NCI-H1930 (cell line): ENCODE measurements around the gene ACP4.
A peak's percentile ranks its signal among the peaks of the same experiment; 100 is the strongest.
"Not testable (repeated sequence)": the region's sequence is repeated elsewhere in the genome, so short reads cannot be mapped to it uniquely, and the experiment has no call there.

Experiments used
- DNase-seq, 2 experiments: peaks; one replicate each; lab custom pipeline; 2025; lab: John Stamatoyannopoulos, UW

The ACP4 gene

DNA sequence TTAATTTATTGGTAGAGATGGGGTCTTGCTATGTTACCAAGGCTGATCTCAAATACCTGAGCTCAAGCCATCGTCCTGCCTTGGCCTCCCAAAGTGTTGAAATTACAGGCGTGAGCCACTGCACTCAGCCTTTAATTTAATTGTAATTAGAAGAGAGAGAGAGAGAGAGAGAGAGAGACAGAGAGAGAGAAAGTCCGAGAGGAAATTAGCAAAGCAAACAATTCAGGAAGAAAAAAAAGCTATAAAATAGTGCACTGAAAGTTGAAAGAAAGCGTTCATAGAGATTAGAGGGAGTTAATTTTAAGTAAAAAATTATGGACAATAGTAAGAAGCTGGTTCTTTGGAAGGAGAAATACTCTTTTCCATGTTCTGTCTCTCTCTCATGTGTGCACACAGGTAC, 13.0 kb upstream of the ACP4 start:
- no peak for DNase-seq

DNA sequence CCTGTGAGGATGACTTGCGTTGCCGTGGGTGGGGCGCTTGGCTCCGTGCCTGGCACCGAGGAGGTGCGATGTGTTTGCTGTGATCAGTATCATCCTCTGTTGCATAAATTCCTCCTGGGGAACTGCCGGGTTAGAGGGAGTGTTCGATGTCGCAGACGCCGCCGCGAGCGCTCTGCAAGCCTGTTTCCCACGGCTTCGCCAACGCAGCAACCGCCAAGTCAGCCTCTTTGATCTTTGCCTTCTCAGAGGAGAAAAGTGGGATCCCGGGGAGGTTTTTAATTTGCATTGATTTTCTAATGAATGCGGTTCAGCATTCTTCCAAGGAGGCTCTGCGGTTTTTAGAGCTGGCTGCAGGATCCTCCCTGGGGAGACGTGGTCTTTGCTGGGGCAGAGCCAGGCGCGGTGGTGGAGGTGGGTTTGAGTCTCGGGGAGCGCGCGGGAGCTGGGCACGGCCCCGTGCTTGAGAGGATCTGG, 12.3 kb upstream of the ACP4 start:
- DNase-seq, result peak; percentile 22 to 33

DNA sequence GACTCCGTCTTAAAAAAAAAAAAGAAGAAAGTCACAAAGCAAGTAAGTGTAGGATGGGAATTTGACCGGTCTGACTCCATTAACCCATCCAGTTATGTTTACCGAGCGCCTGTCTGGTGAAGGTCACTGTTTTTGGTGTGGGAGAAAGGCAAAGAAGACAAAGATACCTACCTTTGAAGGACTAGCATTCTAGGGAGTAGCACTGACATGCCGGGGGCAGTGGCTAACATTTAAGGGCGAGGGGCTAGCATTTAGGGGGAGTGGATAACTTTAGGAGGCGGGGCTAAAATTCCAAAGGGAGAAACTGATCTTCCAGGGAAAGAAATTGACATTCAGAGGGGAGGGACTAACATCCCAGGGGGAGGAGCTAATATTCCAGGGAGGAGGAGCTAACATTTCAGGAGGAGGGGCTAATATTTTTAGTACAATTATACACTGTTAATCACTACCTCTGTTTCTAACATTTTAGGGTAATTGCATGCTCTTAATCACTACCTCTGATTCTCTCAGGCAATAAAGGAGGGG, 11.2 kb upstream of the ACP4 start:
- no peak for DNase-seq

DNA sequence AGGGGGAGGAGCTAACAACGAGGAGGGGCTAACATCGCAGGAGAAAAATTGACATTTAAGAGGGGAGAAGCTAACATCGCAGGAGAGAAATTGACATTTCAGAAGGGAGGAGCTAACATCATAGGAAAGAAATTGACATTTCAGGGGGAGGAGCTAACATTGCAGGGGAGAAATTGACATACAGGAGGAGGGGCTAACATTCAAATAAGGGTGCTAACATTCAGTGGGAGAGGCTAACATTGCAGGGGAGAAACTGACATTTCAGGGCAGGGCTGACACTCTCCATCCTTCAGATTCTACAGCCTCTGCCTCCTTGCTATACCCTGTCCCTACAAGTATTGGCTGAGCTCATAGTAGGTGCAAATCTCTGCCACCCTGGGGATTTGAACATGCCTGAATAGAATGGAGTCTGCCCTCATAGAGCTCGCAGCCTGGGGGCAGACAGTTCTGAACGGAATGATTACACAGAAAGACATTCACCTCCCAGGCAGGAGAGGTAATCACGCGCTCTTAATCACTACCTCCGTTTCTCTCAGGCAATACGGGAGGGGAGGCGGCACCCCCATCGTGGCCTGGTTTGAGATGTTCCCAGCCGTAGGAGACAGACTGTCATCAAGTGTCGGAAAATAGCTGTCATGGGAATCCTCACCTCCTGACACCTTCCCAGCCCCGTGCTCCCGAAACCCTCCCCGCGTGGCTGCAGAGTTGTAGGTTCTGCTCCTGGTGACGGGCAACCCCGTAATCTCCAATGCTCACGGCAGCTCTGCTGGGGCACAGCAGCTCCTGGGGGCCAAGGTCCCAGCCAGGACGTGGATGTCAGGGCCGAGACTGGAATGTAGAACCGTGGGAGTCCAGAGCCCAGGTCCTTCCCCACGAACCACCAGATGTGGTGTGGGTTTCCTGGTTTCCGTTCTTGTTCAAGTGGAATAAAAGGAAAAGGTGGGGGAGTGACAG, 10.4 kb upstream of the ACP4 start:
- no peak for DNase-seq

DNA sequence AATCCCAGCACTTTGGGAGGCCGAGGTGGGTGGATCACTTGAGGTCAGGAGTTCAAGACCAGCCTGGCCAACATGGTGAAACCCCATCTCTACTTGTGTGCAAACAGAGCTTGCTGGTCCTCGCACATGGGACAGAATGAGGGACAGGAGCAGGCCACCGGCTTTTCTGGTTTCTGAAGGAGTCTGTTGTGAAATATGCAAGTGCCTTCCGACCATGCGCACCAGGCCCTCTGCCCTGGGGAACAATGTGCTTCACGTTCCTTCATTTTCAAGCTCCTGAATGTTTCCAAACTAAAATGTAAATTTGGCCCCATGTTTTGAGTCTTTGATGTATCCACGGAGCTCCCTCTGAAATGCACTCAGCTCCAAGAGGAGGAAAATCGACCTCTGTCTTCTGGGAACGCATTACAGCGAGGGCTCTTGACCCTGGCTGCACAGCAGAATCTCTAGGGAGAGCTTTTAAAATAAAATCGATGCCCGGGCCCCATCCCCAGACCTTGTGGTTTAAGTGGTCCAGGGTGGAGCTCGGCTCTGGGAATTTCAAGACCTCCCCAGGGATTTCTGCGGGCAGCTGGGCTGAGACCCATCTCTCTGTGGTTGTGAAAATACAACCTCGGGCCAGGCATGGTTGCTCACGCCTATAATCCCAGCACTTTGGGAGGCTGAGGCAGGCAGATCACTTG, 9.3 kb upstream of the ACP4 start:
- no peak for DNase-seq

DNA sequence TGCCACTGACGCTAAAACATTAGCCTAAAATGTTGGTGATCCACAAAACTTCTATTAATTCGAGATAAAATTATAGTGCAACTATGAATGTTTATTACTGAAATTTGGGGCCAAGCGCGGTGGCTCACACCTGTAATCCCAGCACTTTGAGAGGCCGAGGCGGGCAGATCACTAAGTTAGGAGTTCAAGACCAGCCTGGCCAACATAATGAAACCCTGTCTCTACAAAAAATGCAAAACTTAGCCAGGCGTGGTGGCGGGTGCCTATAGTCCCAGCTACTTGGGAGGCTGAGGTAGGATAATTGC, 6.4 kb upstream of the ACP4 start:
- DNase-seq, result not testable (repeated sequence)

DNA sequence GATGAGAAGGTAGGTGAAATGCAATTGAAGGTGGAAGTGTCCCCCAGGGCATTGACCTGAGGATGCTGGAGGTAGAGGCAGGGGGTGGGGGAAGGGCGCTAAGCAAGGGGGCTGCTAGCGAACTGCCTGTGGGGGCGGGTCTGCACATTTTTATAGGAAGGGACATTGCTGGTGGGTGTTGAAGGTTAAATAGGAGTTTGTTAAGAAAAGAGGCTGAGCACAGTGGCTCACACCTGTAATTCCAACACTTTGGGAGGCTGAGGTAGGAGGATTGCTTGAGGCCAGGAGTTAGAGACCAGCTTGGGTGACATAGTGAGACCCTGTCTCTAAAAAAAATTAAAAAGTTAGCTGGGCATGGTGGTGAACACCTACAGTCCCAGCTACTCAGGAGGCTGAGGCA, 5.5 kb upstream of the ACP4 start:
- DNase-seq, result no peak

DNA sequence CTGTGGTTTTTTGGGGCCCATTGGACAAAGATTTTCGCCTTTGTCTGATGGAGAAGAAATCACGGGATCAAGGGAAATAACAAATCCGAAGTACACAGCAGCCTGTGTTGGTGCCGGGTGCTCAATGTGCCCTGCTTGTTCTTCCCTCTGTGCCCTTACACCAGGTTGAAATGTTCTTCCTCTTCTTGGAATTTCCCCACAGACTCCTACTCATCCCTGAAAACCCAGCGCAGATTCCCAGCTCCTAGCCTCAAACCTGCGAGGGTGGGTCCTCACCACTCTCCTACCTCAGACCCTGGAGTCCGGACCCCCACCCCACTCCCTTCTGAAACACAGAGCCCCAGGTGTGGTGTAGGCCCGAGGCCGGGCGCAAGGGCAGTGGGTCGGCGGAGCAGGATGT, 4.9 kb upstream of the ACP4 start:
- DNase-seq, result no peak

DNA sequence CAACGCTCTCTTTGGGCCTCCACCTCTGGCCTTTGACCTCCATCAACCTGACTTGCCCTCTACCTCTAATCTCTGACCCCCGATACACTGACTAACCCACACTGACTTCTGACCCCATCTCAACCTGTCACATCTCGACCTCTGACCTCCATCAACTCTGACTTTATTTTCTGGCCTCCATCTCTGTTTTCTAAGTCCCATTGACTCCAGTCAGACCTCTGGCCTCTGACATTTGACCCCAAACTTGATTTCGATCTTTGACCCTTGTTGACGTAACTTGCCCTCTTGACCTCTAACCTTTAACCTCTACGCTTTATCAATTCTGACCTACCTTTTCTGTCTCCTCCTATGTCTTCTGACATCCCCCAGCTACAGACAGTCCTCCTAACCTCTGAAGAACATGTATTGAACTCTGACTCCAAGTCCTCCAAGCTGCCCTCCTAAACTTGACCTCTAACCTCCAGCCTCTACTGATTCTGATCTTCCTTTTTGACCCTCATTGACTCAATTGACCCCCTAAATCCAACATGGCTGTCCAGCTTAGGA, 780 bp downstream of the ACP4 start:
- DNase-seq, result no peak

DNA sequence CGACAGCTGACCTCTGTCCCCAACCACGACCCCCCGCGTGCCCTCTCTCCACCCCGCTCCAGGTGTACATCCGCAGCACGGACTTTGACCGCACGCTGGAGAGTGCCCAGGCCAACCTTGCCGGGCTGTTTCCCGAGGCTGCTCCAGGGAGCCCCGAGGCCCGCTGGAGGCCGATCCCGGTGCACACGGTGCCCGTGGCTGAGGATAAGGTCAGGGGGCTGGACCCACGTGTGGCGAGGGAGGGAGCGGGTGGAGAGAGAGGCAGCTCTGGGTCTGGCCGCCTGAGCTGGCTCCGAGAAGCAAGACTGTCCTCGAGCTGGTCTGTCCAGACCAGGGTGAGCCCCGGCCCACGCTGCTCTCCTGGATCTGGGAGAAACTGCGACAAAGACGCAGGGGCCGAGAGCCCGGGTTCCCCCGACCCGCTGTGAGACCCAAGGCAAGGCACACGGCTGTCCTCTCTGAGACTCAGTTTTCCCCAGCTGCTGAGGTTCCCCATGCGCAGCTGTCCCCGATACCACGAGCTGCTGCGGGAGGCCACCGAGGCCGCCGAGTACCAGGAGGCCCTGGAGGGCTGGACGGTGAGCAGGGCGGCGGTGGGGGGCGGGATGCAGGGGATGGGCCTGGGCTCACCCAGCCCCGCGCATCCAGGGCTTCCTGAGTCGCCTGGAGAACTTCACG, 1.5 kb downstream of the ACP4 start:
- no peak for DNase-seq

DNA sequence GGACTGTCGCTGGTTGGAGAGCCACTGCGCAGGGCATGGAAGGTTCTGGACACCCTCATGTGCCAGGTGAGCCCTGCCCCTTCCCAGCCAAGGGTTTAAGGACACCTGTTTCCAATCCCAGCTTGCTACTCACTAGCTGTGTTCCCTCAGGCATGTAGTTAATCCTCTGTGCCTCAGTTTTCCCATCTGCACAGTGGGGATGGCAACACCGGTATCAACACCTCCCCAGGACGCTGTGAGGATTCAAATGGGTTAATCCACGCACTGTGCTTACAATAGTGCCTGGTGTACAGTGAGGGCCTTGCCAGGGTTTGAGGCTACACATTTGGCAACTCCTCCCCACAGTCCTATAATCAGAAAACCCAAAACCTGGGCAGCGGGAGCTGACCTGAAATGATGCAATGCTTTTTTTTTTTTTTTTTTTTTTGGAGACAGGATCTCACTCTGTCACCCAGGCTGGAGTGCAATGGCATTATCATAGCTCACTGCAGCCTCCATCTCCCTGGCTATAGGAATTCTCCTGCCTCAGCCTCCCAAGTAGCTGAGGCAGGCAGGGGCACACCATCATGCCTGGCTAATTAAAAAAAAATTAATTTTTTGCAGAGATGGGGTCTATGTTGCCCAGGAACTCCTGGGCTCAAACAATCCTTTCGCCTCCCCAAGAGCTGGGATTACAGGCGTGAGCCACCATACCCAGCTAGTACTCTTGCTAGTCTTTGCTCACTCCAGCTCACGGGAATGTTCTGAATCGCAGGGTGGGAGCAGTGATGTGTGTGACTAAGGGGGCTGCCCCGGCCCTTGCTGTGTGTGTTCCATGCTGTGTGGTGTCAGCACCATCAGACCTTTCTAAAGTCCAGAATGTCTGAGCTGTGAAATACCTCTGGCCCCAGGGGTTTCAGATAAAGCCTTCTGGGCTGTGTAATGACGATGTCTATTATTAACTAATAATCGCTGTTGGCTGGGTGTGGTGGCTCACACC, 2.3 kb downstream of the ACP4 start:
- no peak for DNase-seq

DNA sequence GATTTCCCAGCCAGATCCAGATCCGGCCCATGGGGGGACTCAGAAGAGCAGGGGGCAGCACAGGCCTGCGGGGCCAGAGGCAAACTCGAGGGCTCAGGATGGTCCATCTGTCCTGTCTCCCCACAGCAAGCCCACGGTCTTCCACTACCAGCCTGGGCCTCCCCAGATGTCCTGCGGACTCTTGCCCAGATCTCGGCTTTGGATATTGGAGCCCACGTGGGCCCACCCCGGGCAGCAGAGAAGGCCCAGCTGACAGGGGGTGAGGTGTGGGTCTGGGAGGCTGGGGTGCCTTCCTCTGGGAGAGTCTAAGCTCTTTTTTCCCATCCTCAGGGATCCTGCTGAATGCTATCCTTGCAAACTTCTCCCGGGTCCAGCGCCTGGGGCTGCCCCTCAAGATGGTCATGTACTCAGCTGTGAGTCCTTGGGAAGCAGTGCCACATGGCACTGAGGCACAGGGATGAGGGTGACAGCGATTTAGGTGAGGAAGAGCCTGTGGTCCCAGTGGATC, 3.4 kb downstream of the ACP4 start:
- DNase-seq, result no peak

DNA sequence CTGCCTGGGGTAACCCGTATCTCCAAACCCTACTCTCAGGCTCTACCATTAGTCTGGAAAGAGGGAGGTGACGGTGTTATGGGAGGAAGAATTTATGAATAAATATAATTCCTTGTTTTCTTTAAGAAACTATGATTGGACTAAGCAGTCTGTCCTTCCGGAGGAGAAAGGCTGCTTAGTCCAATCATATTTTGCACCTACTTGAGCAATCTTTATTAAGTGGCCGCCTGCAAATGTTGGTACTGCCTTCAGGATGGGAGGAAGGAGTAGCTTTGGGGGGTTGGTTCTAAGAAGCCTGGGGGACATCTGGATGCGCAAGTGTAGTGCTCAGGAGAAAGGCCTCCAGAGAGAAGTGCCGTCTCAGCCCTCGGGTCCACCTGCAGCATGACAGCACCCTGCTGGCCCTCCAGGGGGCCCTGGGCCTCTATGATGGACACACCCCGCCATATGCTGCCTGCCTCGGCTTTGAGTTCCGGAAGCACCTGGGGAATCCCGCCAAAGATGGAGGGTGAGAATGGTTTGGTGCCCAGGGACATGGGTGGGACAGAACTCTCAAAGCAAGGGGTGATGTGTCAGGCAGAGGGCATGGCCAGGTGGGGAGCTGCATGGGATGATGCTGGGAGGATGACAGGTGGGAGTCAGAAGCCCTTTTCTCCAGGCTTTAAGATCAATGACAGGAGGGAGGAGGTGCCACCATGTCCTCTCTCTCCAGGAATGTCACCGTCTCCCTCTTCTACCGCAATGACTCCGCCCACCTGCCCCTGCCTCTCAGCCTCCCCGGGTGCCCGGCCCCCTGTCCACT, 4.1 kb downstream of the ACP4 start:
- DNase-seq, result peak; percentile 30 to 41

DNA sequence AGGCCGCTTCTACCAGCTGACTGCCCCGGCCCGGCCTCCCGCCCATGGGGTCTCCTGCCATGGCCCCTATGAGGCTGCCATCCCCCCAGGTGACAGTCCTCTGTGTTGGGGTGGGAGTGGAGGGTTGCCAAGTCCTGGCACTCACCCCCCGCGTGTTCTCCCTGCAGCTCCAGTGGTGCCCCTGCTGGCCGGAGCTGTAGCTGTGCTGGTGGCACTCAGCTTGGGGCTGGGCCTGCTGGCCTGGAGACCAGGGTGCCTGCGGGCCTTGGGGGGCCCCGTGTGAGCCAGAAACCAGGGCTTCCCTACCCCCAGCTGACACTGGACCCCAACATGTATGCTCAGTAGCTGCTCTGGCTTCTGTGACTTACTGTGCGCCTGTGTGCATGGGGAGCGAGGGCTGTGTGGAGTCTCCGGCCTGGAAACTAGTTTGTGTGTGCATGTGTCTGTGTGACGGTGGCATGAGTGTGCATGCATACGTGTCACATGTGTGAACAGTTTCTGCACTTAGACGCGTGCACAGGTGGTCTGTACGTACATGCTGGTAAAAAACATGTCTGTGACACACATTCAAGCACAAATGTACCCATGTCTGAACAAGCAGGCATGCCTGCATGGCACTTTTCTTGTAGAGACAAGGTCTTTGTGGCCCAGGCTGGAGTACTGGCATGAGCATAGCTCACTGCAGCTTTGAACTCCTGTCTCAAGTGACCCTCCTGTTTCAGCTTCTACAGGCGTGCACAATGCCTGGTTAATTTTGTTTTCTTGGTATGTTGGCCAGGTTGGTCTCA, 4.9 kb downstream of the ACP4 start:
- DNase-seq, result no peak

DNA sequence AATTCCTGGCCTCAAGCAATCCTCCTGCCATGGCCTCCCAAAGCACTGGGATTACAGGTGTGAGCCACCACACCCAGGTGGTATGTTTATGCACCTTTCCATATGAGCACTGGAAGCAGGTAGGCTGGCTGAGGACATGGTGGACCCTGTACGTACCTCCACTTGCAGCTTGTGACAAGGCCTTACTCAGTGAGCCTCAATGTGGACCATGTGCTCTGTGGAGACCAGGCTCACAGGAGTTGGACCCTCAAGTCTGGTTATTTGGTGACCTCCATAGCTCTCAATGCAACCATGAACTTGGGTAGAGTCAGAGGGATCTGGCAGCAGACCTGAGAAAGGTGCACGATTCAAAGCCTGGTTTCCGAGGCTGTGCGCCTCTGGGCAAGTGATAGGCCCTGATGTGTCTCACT, 5.5 kb downstream of the ACP4 start:
- no peak for DNase-seq

DNA sequence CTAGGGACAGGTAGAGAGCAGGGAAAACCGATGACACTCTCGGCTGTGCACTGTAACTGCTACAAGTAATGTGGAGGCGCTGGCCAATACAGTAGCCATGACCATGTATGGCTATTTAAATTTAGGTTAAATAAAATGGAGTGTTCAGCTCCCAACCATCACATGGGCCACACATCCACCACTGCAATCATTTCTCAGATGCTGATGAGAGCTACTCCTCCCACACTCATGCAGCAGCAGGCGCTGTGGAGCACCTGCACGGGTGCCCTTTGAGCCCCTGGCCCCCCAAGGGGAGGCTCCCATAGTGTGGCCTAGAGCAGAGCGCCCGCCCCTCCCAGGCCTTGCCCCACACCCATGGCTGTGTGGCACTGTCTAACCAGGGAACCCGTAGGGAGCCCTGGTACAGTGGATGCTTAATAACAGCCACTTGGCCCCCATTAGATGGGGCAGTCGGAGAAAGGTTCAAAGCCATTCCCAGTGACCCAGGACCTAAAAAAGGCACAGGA, 6.0 kb downstream of the ACP4 start:
- peak in 1 of 2 experiments; percentile 31 for DNase-seq

DNA sequence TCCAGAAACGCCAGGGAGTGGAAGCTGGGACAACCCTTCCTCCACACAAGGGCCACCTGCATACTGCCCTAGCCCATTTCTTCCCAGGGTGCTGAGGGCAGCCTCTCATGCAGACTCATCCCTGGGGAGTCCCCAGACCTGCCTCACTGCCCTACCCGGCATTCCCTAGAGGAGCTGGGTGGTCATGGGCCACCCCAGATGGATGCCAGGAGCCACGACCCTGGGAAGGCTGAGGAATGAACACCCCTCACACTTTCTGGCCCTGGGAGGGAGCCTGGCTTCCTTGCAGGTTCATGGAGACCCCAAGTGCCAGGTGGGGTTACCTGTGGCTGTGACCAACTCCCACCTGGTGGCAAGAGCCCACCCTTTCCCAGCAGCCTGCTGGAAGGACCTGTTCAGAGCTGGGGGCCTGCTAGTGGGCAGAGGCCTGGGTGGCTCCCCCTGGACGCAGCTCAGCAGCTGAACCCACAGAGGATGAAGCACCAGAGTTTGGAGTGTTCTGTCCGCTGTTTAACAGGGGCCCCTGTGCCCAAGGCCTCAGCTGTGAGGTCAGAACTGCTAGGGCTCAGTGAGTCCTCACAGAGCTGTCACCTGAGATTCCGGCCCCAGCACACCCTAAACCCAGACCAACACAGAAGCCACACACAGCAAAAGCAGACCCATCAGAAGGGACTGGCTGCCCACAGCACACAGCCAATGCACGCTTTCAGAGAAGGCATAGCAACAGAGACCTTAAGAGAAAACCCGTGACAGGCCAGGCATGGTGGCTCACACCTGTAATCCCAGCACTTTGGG, 6.6 kb downstream of the ACP4 start:
- DNase-seq, result no peak

DNA sequence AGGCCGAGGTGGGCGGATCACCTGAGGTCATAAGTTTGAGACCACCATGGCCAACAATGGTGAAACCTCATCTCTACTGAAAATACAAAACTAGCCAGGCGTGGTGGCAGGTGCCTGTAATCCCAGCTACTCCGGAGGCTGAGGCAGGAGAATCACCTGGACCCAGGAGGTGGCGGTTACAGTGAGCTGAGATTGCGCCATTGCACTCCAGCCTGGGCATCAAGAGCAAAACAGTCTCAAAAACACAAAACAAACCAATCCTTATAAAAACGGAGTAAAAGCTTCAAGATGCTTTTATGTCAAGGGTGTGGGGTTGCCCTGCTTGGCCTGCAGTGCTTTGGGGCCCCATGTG, 7.2 kb downstream of the ACP4 start:
- DNase-seq, result no peak
